Endothelial cell of umbilical vein (primary cell): ENCODE data around the gene PRDX5. TPM values are rescaled to one million over a fixed set of nuclear protein-coding genes. Genes with fewer than 3 reads are reported as not detected.

Source experiments
- BruUV-seq: library from RNA; stranded (reverse); fragments of 400-500 nt; replicated peaks from 2 replicates; lab custom pipeline; 2021; lab: Mats Ljungman, UMichigan
- CTCF ChIA-PET: fragments of 300-600, 350-600 bp; sonication (Branson Sonifier 250); formaldehyde crosslinking; loops from one replicate; lab custom pipeline; 2021; ENCODE audit warnings: antibody characterized with exemption, inconsistent platforms; lab: Charles Lee
- POLR2A ChIA-PET: fragments of 300-600, 350-600 bp; sonication (Branson Sonifier 250); formaldehyde crosslinking; loops from one replicate; lab custom pipeline; 2021; ENCODE audit warnings: antibody characterized with exemption, inconsistent platforms; lab: Charles Lee
- DNase-seq: peaks from one replicate; pipeline ENCODE4 v3.0.0-alpha.2; 2011; ENCODE audit warnings: low read depth, low spot score
- FAIRE-seq: peaks from 2 replicates; lab custom pipeline; 2011; peaks lifted over from hg19 to GRCh38; lab: Jason Lieb, UNC
- H2AFZ ChIP-seq: 2 replicates; pipeline ENCODE4 v1.6.0; 2012; ENCODE audit warnings: low read depth, low read length, control low read depth, inconsistent platforms
- H3K27ac ChIP-seq: 2 replicates; pipeline ENCODE4 v1.5.1; 2011; ENCODE audit warnings: low read depth, mild to moderate bottlenecking, control low read depth, low read length, moderate library complexity; ENCODE audit not compliant: insufficient read depth
- H3K27me3 ChIP-seq, 2 experiments: 2 replicates each; pipeline versions ENCODE4 v1.6.0 to v1.6.1; 2011; ENCODE audit warnings: low read length in 2 of 2, mixed read lengths in 1 of 2; ENCODE audit not compliant: control insufficient read depth in 2 of 2, insufficient read depth in 2 of 2
- H3K36me3 ChIP-seq, 2 experiments: 2 replicates in 1 of 2; 3 replicates in 1 of 2; pipeline ENCODE4 v1.5.1; 2011; ENCODE audit warnings: low read length in 2 of 2, mild to moderate bottlenecking in 1 of 2, moderate library complexity in 1 of 2; ENCODE audit not compliant: control insufficient read depth in 2 of 2, insufficient read depth in 2 of 2; ENCODE audit errors: extremely low read depth in 1 of 2
- H3K4me1 ChIP-seq: 3 replicates; pipeline ENCODE4 v1.5.1; 2011; ENCODE audit warnings: mild to moderate bottlenecking, low read length; ENCODE audit not compliant: control insufficient read depth, insufficient read depth; ENCODE audit errors: extremely low read depth
- H3K4me2 ChIP-seq: 2 replicates; pipeline ENCODE4 v1.6.1; 2011; ENCODE audit warnings: low read length, control low read depth, mixed read lengths; ENCODE audit not compliant: insufficient read depth
- H3K4me3 ChIP-seq, 3 experiments: fragments of 200-600 bp in 1 of 3; sonication (generic), shearing (Covaris generic) in 1 of 3; replicated peaks in 1 of 3; 2 replicates each; pipeline ENCODE4 v1.5.1; 2011 to 2016; ENCODE audit warnings: control low read depth in 3 of 3, low read length in 3 of 3, mild to moderate bottlenecking in 2 of 3, inconsistent platforms in 1 of 3, low read depth in 1 of 3, moderate library complexity in 1 of 3; ENCODE audit not compliant: insufficient read depth in 1 of 3
- H3K79me2 ChIP-seq: 2 replicates; pipeline ENCODE4 v1.6.0; 2012; ENCODE audit warnings: low read length, inconsistent platforms; ENCODE audit not compliant: control insufficient read depth, insufficient read depth
- H3K9ac ChIP-seq: replicated peaks from 2 replicates; pipeline ENCODE3; 2011; ENCODE audit warnings: low read length, control low read depth; ENCODE audit not compliant: insufficient read depth; ENCODE audit errors: extremely low read depth
- H3K9me1 ChIP-seq: replicated peaks from 3 replicates; pipeline ENCODE4 v1.6.0; 2011; ENCODE audit warnings: mild to moderate bottlenecking, low read length; ENCODE audit not compliant: control insufficient read depth, insufficient read depth; ENCODE audit errors: extremely low read depth
- H3K9me3 ChIP-seq: replicated peaks from 2 replicates; pipeline ENCODE4 v1.5.1; 2012; ENCODE audit warnings: low read length, inconsistent platforms; ENCODE audit not compliant: control insufficient read depth, insufficient read depth
- H4K20me1 ChIP-seq: replicated peaks from 2 replicates; pipeline ENCODE3; 2011; ENCODE audit warnings: mild to moderate bottlenecking, low read length; ENCODE audit not compliant: control insufficient read depth, insufficient read depth; ENCODE audit errors: extremely low read depth
- EZH2 ChIP-seq: IDR thresholded peaks from 2 replicates; pipeline ENCODE4 v1.6.1; 2012; ENCODE audit warnings: borderline replicate concordance, low read depth, mild to moderate bottlenecking, moderate library complexity, low read length, inconsistent platforms; ENCODE audit not compliant: severe bottlenecking
- FOS ChIP-seq: IDR thresholded peaks from 2 replicates; pipeline ENCODE4 v1.6.1; 2011; ENCODE audit warnings: mild to moderate bottlenecking, low read length, moderate library complexity, borderline replicate concordance; ENCODE audit not compliant: insufficient read depth
- GATA2 ChIP-seq: IDR thresholded peaks from 2 replicates; pipeline ENCODE4 v1.7.0; 2011; ENCODE audit warnings: low read depth, mild to moderate bottlenecking, moderate library complexity, mixed read lengths, low read length; ENCODE audit not compliant: insufficient read length, insufficient read depth
- JUN ChIP-seq: IDR thresholded peaks from 2 replicates; pipeline ENCODE4 v1.6.1; 2011; ENCODE audit warnings: borderline replicate concordance, low read depth; ENCODE audit not compliant: insufficient read length, insufficient read depth
- MYC ChIP-seq: IDR thresholded peaks from one replicate; pipeline ENCODE4 v1.6.1; 2011; ENCODE audit warnings: mild to moderate bottlenecking, low read depth, low read length
- POLR2A ChIP-seq: IDR thresholded peaks from 2 replicates; pipeline ENCODE4 v1.6.1; 2012; ENCODE audit warnings: low read depth, mild to moderate bottlenecking, control low read depth, low read length
- POLR2AphosphoS5 ChIP-seq: IDR thresholded peaks from 2 replicates; pipeline ENCODE4 v1.6.1; 2012; ENCODE audit warnings: low read depth, mild to moderate bottlenecking, control low read depth, low read length, moderate library complexity; ENCODE audit not compliant: insufficient read depth
- dilution Hi-C: fragments of 300-500 bp; cut with MboI; formaldehyde crosslinking; loops from one replicate; pipeline ENCODE4 v1.15.0; 2019; ENCODE audit warnings: low sequenced_read_pairs; ENCODE audit not compliant: extremely low pct_ligation_motif_present
- intact Hi-C: fragments of 100-400 bp; cut with micrococcal nuclease; formaldehyde crosslinking; loops from one replicate; pipeline ENCODE4 v1.10.0; 2022
- polyA plus RNA-seq, 4 experiments: library from polyadenylated mRNA; depleted of rRNA in 3 of 4; stranded (reverse) in 3 of 4; unstranded in 1 of 4; fragments of >200 nt; gene quantifications; 2 replicates each; pipeline versions ENCODE4 v1.2.1 to v1.2.3, GENCODE V29; 2011 to 2012; ENCODE audit warnings: missing spikeins in 1 of 4
- total RNA-seq: library from RNA; stranded (reverse); gene quantifications from 2 replicates; pipeline ENCODE4 v1.2.3, GENCODE V29; 2021
- TF ChIP-seq, protein P1 (sequence below): IDR thresholded peaks from 2 replicates; pipeline ENCODE4 v1.6.1; 2011; ENCODE audit not compliant: insufficient read depth, insufficient read length
- TF ChIP-seq, protein P2 (sequence below), 2 donors: IDR thresholded peaks; 1 replicate in 1 of 2; 2 replicates in 1 of 2; pipeline ENCODE4 v1.5.1; 2011; ENCODE audit warnings: low read length in 2 of 2, mild to moderate bottlenecking in 2 of 2, moderate library complexity in 2 of 2, control low read depth in 1 of 2, inconsistent platforms in 1 of 2, low read depth in 1 of 2; ENCODE audit not compliant: insufficient read depth in 1 of 2; ENCODE audit errors: extremely low read depth in 1 of 2

Gene PRDX5
- total and polyA plus RNA-seq, 2 donors (not counting 3 experiments of a cell fraction or from before 2014, with no cell fraction given), result 199 to 709 TPM

DNA sequence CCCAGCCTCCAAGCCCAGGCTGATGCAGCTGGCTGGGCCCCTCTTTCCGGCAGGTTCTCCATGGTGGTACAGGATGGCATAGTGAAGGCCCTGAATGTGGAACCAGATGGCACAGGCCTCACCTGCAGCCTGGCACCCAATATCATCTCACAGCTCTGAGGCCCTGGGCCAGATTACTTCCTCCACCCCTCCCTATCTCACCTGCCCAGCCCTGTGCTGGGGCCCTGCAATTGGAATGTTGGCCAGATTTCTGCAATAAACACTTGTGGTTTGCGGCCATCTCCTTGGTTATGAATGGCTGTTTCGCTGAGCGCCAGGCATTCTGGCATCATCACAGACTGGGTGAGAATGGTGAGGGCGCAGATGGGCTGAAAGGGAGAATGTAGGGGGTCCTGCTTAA, 3.6 kb downstream of the PRDX5 start:
- BruUV-seq, result no TSS peak
- no peak for FAIRE-seq

More for the DNA sequence above, 3.6 kb downstream of the PRDX5 start:
- Histone ChIP-seq H3K27me3 (no peaks in the 10 kb centered on the region), H3K9me3 (no peaks in the 10 kb centered on the region), H3K27ac (no peak overlapping the region), H4K20me1 (no peaks in the 10 kb centered on the region), H3K4me1 (peaks cover 9% of the 10 kb centered on the region), H3K9me1 (no peaks in the 10 kb centered on the region), H3K4me3 (no peak overlapping the region), H3K36me3 (peaks cover 0 to 11% of the 10 kb centered on the region in 2 experiments), H2AFZ (no peak overlapping the region), H3K9ac (no peak overlapping the region), H3K79me2 (peaks cover 4% of the 10 kb centered on the region), H3K4me2 (no peak overlapping the region)
- ChIA-PET CTCF (interaction anchor here (2.9 kb wide), 1 partner anchor 11 kb away, joined by 19 read pairs; no protein-coding TSS in a partner anchor), POLR2A (no interaction called here)
- TF ChIP-seq POLR2A, result no peak
- TF ChIP-seq POLR2AphosphoS5, result no peak
- TF ChIP-seq, protein P1, sequence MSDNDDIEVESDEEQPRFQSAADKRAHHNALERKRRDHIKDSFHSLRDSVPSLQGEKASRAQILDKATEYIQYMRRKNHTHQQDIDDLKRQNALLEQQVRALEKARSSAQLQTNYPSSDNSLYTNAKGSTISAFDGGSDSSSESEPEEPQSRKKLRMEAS, result no peak
- TF ChIP-seq JUN, result no peak
- no peak for TF ChIP-seq FOS
- TF ChIP-seq GATA2, result no peak
- TF ChIP-seq MYC, result no peak
- TF ChIP-seq, protein P2, sequence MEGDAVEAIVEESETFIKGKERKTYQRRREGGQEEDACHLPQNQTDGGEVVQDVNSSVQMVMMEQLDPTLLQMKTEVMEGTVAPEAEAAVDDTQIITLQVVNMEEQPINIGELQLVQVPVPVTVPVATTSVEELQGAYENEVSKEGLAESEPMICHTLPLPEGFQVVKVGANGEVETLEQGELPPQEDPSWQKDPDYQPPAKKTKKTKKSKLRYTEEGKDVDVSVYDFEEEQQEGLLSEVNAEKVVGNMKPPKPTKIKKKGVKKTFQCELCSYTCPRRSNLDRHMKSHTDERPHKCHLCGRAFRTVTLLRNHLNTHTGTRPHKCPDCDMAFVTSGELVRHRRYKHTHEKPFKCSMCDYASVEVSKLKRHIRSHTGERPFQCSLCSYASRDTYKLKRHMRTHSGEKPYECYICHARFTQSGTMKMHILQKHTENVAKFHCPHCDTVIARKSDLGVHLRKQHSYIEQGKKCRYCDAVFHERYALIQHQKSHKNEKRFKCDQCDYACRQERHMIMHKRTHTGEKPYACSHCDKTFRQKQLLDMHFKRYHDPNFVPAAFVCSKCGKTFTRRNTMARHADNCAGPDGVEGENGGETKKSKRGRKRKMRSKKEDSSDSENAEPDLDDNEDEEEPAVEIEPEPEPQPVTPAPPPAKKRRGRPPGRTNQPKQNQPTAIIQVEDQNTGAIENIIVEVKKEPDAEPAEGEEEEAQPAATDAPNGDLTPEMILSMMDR (IDR thresholded peaks at IDR 0.05; ENCODE audit: extremely low read depth in 1 of 2, insufficient read depth in 1 of 2, low read depth in 1 of 2, low read length in 2 of 2), result no peak
- no peak for TF ChIP-seq EZH2
- dilution Hi-C loops (no loop called here), intact Hi-C loops (no loop called here)
- no peak for DNase-seq
